Prostate gland (tissue), 2 donors: Measurements from ENCODE around the gene ALDH3B1. TPM values are rescaled to one million over a fixed set of nuclear protein-coding genes. Genes with fewer than 3 reads are reported as not detected.

Experiments
- DNase-seq: peaks from one replicate; pipeline ENCODE4 v3.0.0-alpha.2; 2019; ENCODE audit warnings: low spot score
- H3K27ac ChIP-seq, 2 donors: fragments of 200-600 bp; sonication (generic); 2 replicates each; pipeline ENCODE4 v1.5.1; 2017 to 2019
- H3K27me3 ChIP-seq: fragments of 200-600 bp; sonication (generic); replicated peaks from 2 replicates; pipeline ENCODE4 v1.5.1; 2019; ENCODE audit not compliant: insufficient read depth
- H3K36me3 ChIP-seq, 2 donors: fragments of 200-600 bp; sonication (generic); 1 replicate in 1 of 2; 2 replicates in 1 of 2; pipeline versions ENCODE4 v1.5.1 to v1.8.1; 2017 to 2019
- H3K4me1 ChIP-seq: fragments of 200-600 bp; sonication (generic); replicated peaks from 2 replicates; pipeline ENCODE4 v1.5.1; 2019
- H3K4me3 ChIP-seq, 2 donors: fragments of 200-600 bp; sonication (generic); 2 replicates each; pipeline ENCODE4 v1.5.1; 2017 to 2019
- H3K9me3 ChIP-seq: fragments of 200-600 bp; sonication (generic); 2 replicates; pipeline ENCODE4 v1.5.1; 2017
- POLR2A ChIP-seq: fragments of 450-650 bp; IDR thresholded peaks from one replicate; pipeline ENCODE4 v1.6.1; 2016; ENCODE audit warnings: antibody characterized with exemption, mild to moderate bottlenecking
- POLR2AphosphoS5 ChIP-seq: sonication (generic); formaldehyde crosslinking; IDR thresholded peaks from one replicate; pipeline ENCODE4 v1.6.1; 2017; ENCODE audit warnings: antibody characterized with exemption
- WGBS: methylation state at CpG from one replicate; pipeline ENCODE4 v1.1.5; 2018; 5-methylcytosine and 5-hydroxymethylcytosine counted together
- intact Hi-C: fragments of 100-400 bp; cut with DNase I; formaldehyde crosslinking; loops from one replicate; pipeline ENCODE4 v1.14.2; 2022
- total RNA-seq, 2 donors: library from RNA; depleted of rRNA; stranded (reverse); fragments of >200 nt; gene quantifications; one replicate each; pipeline ENCODE4 v1.1.0, GENCODE V29; 2016
- TF ChIP-seq, protein P1 (sequence below), 4 experiments: fragments of 200-600 bp in 2 of 4; fragments of 450-650 bp in 2 of 4; sonication (generic) in 2 of 4; IDR thresholded peaks; 1 replicate in 3 of 4; 2 replicates in 1 of 4; pipeline ENCODE4 v1.5.1; 2016 to 2019; ENCODE audit warnings: antibody characterized with exemption in 4 of 4, mild to moderate bottlenecking in 2 of 4, moderate library complexity in 2 of 4

The ALDH3B1 gene
- total RNA-seq, 2 donors from 2014 or later: 7.2 to 7.9 TPM

DNA sequence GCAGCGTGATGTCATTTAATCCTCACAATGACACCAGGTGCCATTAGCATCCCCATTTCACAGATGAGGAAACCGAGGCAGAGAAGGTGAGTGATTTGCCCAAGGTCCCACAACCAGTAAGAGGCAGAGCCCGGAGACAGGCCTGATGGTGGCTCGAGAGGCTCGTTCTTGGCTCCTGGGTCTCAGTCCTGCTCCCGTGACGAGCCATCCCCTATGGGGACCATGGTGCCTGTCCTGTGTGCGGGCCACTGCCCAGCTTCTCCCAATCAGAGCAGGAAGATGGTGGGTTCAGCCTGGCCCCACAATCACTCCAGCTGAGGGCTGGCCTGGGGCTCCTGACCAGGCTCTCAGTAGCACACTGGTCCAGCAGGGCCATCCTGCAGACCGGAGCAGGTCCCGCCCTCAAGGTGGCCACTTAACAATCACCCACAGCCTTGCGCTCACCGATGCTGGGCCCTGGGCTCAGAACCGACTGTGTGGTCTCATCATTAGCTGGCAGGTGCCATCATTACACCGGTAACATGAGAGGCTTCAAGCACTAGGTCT lies 3.6 kb downstream of the ALDH3B1 start:
- H3K36me3 ChIP-seq: no peaks in the 10 kb centered on the region
- no peak for DNase-seq
- no peaks in the 10 kb centered on the region for H3K9me3 ChIP-seq
- intact Hi-C loops: no loop called here
- peak overlapping the region in 1 of 2 donors; percentile 28 for H3K27ac ChIP-seq
- TF ChIP-seq POLR2A (no peak), POLR2AphosphoS5 (no peak)
- TF ChIP-seq, protein P1, sequence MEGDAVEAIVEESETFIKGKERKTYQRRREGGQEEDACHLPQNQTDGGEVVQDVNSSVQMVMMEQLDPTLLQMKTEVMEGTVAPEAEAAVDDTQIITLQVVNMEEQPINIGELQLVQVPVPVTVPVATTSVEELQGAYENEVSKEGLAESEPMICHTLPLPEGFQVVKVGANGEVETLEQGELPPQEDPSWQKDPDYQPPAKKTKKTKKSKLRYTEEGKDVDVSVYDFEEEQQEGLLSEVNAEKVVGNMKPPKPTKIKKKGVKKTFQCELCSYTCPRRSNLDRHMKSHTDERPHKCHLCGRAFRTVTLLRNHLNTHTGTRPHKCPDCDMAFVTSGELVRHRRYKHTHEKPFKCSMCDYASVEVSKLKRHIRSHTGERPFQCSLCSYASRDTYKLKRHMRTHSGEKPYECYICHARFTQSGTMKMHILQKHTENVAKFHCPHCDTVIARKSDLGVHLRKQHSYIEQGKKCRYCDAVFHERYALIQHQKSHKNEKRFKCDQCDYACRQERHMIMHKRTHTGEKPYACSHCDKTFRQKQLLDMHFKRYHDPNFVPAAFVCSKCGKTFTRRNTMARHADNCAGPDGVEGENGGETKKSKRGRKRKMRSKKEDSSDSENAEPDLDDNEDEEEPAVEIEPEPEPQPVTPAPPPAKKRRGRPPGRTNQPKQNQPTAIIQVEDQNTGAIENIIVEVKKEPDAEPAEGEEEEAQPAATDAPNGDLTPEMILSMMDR (IDR thresholded peaks at IDR 0.05): no peak
- H3K4me1 ChIP-seq: no peaks in the 10 kb centered on the region
- H3K4me3 ChIP-seq: no peak overlapping the region
- H3K27me3 ChIP-seq: no peaks in the 10 kb centered on the region
- 86% methylated on average over 14 of the region's 14 CpGs for WGBS

DNA sequence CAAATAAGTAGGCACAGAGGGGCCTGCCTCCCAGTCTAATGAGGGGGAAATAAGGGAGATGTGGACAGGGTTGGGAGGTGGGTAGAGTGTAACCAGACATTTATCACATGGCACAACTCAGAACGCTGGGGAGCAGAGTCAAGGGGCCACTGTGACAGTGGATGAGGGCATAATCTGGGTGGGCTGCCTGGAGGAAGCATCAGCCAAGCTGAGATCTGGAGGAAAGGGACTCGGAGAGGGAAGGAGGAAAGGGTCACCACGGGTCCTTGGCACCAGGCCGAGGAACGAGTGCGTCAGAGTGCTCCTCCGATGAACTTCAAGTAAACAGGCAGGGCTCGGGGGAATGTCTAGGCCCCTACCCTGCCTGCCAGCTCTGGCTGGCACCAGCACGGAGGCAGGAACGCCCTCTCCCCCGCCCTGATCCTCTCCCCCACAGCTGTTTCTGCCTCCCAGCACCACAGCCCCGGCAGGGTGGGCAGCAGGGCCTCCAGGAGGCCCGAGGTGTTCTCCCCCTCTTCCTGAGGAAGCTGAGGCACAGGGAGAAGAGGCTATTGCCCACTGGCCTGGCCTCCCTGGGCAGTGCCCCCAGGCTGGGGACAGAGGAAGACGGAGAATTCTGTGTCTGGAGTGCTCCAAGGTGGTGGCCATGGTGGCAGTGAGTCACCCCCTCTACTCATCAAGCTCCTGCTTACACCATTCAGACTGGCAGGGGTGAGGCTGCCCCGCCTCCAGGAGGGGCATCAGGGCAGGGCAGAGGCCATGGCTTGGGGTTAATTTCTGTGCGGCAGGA lies 4.2 kb downstream of the ALDH3B1 start:
- H3K36me3 ChIP-seq: no peaks in the 10 kb centered on the region
- TF ChIP-seq POLR2AphosphoS5 (peak; percentile 9), POLR2A (peak; percentile 42)
- TF ChIP-seq, protein P1 (IDR thresholded peaks at IDR 0.05): no peak
- intact Hi-C loops: no loop called here
- no peak for DNase-seq
- H3K9me3 ChIP-seq: no peaks in the 10 kb centered on the region
- H3K4me1 ChIP-seq: no peaks in the 10 kb centered on the region
- 25% methylated on average over 16 of the region's 16 CpGs for WGBS
- H3K27me3 ChIP-seq: no peaks in the 10 kb centered on the region
- no peak overlapping the region for H3K4me3 ChIP-seq
- peak overlapping the region in 1 of 2 donors; percentile 28 for H3K27ac ChIP-seq

- WGBS: 88% methylated on average over 18 of the region's 19 CpGs
- H3K4me1 ChIP-seq: no peaks in the 10 kb centered on the region
- no peak for DNase-seq
Observed at GRCh38 chr11:68014947-68015447, 4.9 kb downstream of the ALDH3B1 start.

GRCh38 chr11:68015467-68015866 lies 5.3 kb downstream of the ALDH3B1 start:
- DNase-seq: no peak

More at GRCh38 chr11:68014947-68015447, 4.9 kb downstream of the ALDH3B1 start:
- H3K27ac ChIP-seq: no peak overlapping the region
- intact Hi-C loops: no loop called here
- H3K4me3 ChIP-seq: no peak overlapping the region
- H3K27me3 ChIP-seq: no peaks in the 10 kb centered on the region
- H3K9me3 ChIP-seq: no peaks in the 10 kb centered on the region
- H3K36me3 ChIP-seq: no peaks in the 10 kb centered on the region
- TF ChIP-seq POLR2A (no peak), POLR2AphosphoS5 (no peak)
- TF ChIP-seq, protein P1 (IDR thresholded peaks at IDR 0.05): no peak

More at GRCh38 chr11:68015467-68015866, 5.3 kb downstream of the ALDH3B1 start:
- intact Hi-C loops: no loop called here
- TF ChIP-seq POLR2AphosphoS5 (no peak), POLR2A (no peak)
- TF ChIP-seq, protein P1 (IDR thresholded peaks at IDR 0.05): no peak
- H3K4me3 ChIP-seq: no peak overlapping the region
- H3K36me3 ChIP-seq: no peaks in the 10 kb centered on the region
- no peaks in the 10 kb centered on the region for H3K4me1 ChIP-seq
- H3K27me3 ChIP-seq: no peaks in the 10 kb centered on the region
- no peak overlapping the region for H3K27ac ChIP-seq
- H3K9me3 ChIP-seq: no peaks in the 10 kb centered on the region
- 96% methylated on average over 8 of the region's 8 CpGs for WGBS
